Loucy (cell line): ENCODE data around the gene SPRYD7.

ENCODE experiments used
- CTCF ChIP-seq: fragments of 200-600 bp; sonication (generic); conservative IDR thresholded peaks from 2 replicates; pipeline ENCODE4 v1.5.1; 2014; ENCODE audit warnings: mild to moderate bottlenecking, antibody characterized with exemption, low read length
- EZH2phosphoT487 ChIP-seq: fragments of 200-600 bp; IDR thresholded peaks from 2 replicates; pipeline ENCODE4 v1.6.1; 2018; ENCODE audit warnings: antibody characterized with exemption, mild to moderate bottlenecking, moderate library complexity, borderline replicate concordance

DNA sequence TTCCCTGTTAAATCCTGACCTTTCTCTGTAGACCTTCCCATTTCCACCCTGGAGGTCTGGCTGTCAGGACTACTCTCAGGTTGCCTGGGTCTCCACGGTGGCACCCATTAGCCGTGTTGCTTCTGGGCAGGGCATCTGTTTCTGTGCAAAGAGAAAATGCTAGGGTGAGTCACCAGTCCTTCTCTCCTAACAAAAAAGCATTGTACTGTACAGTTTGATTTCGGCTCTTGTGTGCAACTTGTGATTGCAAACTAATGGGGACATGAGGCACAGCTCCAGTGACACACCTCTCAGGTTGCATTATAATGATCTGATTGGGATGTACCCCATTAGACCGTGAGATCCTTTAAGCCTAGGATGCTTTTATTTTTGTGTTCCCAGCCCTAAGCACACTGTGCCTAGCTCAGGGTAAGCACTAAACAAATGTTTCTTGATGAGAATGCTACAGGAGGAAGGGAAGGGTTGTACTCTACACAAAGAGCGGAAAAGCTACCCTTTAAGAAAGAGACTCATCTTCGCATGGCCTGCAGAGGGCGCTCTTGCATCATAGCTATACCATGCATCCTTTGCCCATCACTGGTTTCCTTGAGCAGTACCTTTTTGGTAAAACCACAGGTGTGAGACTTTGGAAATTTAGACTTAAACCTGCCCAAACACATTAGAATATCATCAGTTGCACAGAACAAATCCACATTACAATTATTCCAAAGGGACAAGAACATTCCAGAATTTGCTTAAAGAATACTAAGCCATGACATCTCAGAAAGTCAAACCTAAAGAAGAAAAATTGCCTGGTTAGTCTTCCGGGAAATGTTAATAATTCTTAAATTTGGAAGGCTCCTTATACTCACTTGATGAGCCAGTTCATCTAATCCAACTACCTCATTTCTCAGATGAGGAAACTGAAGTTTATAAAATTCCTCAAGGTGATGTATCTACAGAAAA, 40.4 kb upstream of the SPRYD7 start:
- TF ChIP-seq CTCF (peak; percentile 99), EZH2phosphoT487 (no peak)
